HK-2 (cell line): ENCODE results near the gene PCDHGA4.
A peak's percentile ranks its signal among the peaks of the same experiment; 100 is the strongest.
"Not testable (repeated sequence)": the region's sequence is repeated elsewhere in the genome, so short reads cannot be mapped to it uniquely, and the experiment has no call there.

Source experiments
- DNase-seq: peaks from one replicate; pipeline ENCODE4 v3.0.0-alpha.2; 2018; ENCODE audit not compliant: unreplicated experiment

PCDHGA4 gene

DNA sequence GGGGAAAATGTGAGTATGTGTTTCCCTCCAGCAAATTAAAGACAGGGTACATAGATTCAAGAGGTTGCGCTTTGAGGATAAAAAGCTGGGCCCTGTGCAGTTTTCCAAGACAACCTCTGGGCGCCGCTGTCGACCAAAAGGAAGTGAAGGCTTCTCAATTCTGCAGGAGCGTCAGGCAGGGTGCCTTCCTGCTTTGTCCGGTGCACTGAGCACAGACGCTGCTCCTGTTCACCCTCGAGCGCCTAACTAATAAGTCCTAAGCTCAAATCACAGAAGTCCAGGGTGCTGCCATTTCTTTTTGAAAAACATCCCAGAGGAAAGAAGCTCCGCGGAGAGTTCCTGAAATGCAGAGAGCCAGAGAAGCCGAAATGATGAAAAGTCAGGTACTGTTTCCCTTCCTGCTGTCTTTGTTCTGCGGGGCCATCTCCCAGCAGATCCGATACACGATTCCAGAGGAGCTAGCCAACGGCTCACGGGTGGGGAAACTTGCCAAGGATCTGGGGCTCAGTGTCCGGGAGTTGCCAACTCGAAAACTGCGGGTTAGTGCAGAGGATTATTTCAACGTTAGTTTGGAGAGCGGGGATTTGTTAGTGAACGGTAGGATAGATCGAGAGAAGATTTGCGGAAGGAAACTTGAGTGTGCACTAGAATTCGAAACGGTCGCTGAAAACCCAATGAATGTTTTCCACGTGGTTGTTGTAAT is 4.8 kb upstream of the PCDHGA4 start, which contains the start of gene PCDHGB1:
PCDHGB1 (plus strand) TSS at position 183 of the 703 bp plus-strand sequence; CDS start at position 345, 162 bp downstream.
- peak; percentile 10 for DNase-seq

DNA sequence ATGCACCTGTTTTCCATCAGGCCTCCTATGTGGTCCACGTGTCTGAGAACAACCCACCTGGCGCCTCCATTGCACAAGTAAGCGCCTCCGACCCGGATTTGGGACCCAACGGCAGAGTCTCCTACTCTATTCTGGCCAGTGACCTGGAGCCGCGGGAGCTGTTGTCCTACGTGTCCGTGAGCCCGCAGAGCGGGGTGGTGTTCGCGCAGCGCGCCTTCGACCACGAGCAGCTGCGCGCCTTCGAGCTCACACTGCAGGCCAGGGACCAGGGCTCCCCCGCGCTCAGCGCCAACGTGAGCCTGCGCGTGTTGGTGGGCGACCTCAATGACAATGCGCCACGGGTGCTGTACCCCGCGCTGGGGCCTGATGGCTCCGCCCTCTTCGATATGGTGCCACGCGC is 3.2 kb upstream of the PCDHGA4 start:
- DNase-seq = no peak

- DNase-seq = no peak
Observed at GRCh38 chr5:141355641-141356040, 820 bp downstream of the PCDHGA4 start.

GRCh38 chr5:141356133-141356532 is 1.3 kb downstream of the PCDHGA4 start:
- no peak for DNase-seq

DNA sequence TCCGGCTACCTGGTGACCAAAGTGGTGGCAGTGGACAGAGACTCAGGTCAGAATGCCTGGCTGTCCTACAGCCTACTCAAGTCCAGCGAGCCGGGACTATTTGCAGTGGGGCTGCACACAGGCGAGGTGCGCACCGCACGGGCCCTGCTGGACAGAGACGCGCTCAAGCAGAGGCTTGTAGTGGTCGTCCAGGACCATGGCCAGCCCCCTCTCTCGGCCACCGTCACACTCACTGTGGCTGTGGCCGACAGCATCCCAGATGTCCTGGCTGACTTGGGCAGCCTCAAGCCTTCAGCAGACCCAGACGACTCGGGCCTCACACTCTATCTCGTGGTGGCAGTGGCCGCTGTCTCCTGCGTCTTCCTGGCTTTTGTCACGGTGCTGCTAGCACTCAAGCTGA is 2.1 kb downstream of the PCDHGA4 start:
- no peak for DNase-seq

DNA sequence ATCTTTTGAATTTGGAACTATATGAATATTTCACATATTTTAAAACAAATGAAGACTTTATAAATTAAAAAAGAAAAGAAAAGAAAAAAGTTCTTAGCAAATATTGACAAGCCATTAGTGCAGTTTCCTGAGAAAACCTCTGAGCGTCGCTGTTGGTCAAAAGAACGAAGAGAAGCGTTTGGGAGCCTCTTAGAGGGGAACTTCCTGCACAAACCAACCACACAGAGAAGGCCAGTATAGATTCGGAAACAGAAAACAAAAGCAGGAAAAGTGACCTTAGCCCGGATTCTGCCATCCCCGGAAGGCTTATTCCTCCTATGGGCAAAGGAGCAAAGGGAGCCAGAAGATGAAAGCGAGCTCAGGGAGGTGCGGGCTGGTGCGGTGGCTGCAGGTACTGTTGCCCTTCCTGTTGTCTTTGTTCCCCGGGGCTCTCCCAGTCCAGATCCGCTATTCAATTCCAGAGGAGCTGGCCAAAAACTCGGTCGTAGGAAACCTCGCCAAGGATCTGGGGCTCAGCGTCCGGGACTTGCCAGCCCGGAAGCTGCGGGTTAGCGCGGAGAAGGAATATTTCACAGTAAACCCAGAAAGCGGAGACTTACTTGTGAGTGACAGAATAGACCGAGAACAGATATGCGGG is 5.1 kb downstream of the PCDHGA4 start, which contains the start of gene PCDHGB2:
PCDHGB2 (plus strand) TSS at position 205 of the 637 bp plus-strand sequence; CDS start at position 347, 142 bp downstream.
- no peak for DNase-seq

GRCh38 chr5:141360685-141361084 is 5.9 kb downstream of the PCDHGA4 start:
- no peak for DNase-seq

DNA sequence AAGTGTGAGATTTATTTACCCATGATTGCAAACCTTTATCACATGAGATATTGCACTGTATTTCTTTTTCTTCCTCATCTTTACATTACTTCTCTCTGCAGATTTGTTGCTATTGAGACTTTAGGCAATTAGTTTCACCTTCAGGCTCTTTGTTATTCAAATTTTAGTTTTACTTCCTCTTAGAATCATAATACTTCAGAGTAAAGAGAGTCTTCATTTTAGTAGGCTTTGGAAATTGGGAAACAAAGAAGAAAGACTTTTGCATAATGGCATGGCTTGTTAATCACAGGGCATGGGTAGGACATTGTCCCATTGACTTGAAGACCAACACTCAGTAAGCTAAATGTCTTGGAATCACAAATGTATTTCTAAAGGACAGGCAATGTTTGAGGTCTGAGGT is 7.9 kb downstream of the PCDHGA4 start:
- no peak for DNase-seq

DNA sequence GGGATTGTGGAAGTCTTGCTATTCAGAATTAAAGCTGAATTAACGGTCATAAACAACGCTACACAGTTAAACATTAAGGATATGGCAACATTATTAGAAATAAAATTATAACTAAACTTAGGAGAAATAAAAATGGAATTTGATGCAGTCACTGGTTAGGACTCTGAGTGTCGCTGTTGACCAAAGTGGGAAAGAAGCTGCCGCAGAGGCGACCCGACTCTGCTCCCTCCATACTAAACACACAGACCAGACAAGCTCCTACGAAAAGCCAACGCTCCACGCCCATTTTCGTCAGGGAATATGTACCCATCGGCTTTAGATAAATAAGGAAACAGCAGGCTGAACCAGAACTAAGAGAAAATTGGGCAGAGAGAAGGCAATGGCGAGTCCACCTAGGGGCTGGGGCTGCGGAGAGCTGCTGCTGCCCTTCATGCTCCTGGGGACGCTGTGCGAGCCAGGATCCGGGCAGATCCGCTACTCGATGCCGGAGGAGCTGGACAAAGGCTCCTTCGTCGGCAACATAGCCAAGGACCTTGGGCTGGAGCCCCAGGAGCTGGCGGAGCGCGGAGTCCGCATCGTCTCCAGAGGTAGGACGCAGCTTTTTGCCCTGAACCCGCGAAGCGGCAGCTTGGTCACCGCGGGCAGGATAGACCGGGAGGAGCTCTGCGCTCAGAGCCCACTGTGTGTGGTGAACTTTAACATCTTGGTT is 9.3 kb downstream of the PCDHGA4 start, which contains the start of gene PCDHGA5:
PCDHGA5 (plus strand) TSS at position 211 of the 709 bp plus-strand sequence; CDS start at position 380, 169 bp downstream.
- no peak for DNase-seq

DNA sequence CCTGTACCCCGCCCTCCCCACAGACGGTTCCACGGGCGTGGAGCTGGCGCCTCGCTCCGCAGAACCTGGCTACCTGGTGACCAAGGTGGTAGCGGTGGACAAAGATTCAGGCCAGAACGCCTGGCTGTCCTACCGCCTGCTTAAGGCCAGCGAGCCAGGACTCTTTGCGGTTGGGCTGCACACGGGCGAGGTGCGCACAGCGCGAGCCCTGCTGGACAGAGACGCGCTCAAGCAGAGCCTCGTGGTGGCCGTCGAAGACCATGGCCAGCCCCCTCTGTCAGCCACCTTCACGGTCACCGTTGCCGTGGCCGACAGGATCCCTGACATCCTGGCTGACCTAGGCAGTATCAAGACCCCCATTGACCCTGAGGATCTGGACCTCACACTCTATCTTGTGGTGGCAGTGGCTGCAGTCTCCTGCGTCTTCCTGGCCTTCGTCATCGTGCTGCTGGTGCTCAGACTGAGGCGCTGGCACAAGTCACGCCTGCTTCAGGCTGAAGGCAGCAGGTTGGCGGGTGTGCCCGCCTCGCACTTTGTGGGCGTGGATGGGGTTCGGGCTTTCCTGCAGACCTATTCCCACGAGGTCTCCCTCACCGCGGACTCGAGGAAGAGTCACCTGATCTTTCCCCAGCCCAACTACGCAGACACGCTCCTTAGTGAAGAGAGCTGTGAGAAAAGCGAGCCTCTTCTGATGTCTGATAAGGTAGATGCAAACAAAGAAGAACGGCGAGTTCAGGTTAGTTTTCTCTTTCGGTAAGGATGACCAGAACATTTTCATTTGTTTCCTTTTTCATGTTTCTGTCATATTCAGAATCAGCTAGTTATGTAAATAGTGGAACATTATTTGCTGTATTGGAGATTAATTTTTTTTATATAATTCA is 11.4 kb downstream of the PCDHGA4 start:
- DNase-seq = no peak

GRCh38 chr5:141369994-141370848 is 15.4 kb downstream of the PCDHGA4 start, which contains the start of gene PCDHGB3:
PCDHGB3 (plus strand) TSS chr5:141370242; CDS start chr5:141370395, 153 bp downstream.
- no peak for DNase-seq

- no peak for DNase-seq
Observed at GRCh38 chr5:141371572-141372475, 17.0 kb downstream of the PCDHGA4 start.

- no peak for DNase-seq
Observed at GRCh38 chr5:141373673-141374317, 19.0 kb downstream of the PCDHGA4 start, which contains the start of gene PCDHGA6. PCDHGA6 (plus strand) TSS chr5:141373891; CDS start chr5:141374084, 193 bp downstream.

- DNase-seq = no peak
Observed at GRCh38 chr5:141374627-141375026, 19.8 kb downstream of the PCDHGA4 start.

DNA sequence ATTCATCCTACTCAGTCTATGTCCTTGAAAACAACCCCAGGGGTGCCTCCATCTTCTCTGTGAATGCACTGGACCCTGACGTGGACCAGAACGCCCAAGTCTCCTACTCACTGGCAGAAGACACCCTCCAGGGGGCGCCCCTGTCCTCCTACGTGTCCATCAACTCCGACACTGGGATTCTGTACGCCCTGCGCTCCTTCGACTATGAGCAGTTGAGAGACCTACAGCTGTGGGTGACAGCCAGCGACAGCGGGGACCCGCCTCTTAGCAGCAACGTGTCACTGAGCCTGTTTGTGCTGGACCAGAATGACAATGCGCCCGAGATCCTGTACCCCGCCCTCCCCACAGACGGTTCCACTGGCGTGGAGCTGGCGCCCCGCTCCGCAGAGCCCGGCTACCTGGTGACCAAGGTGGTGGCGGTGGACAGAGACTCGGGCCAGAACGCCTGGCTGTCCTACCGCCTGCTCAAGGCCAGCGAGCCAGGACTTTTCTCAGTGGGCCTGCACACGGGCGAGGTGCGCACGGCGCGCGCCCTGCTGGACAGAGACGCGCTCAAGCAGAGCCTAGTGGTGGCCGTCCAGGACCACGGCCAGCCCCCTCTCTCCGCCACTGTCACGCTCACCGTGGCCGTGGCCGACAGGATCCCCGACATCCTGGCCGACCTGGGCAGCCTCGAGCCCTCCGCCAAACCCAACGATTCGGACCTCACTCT is 20.8 kb downstream of the PCDHGA4 start:
- not testable (repeated sequence) for DNase-seq

DNA sequence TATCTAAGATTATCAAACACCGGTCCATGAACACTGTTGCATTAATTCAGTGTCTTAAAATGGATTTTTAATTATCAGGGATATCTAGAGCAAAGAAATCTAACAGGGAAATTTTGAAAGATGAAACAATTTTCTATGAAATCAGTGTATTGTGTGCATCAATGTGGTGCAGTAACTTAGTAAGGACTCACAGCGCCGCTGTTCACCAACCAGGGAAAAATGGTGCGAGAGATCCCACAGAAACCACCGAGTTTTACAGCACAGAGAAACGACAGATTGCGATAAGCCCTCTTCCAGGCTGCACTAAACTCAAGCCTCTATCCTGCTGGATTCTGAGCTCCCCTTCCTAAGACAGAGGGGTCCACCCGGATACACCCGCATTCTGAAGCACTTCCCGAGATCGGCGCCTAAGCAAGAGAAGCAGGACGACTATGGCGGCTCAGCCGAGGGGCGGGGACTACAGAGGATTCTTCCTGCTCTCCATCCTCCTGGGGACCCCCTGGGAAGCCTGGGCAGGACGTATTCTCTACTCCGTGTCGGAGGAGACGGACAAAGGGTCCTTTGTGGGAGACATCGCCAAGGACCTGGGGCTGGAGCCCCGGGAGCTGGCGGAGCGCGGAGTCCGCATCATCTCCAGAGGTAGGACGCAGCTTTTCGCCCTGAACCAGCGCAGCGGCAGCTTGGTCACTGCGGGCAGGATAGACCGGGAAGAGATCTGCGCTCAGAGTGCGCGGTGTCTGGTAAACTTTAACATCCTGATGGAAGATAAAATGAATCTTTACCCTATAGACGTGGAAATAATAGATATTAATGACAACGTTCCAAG is 27.9 kb downstream of the PCDHGA4 start, which contains the start of gene PCDHGA7:
PCDHGA7 (plus strand) TSS at position 274 of the 826 bp plus-strand sequence; CDS start at position 432, 158 bp downstream.
- peak; percentile 28 for DNase-seq

- DNase-seq = no peak
Observed at GRCh38 chr5:141383345-141383744, 28.5 kb downstream of the PCDHGA4 start.
